Gastrocnemius medialis (tissue), 4 donors: ENCODE measurements around the gene CDKN2B-AS1. TPM values are rescaled to one million over a fixed set of nuclear protein-coding genes. Genes with fewer than 3 reads are reported as not detected.

Source experiments
- ATAC-seq, 2 donors: fragments of 150-250 bp; one replicate each; pipeline ENCODE4 v1.9.1; 2016
- DNase-seq, 2 donors: peaks; one replicate each; pipeline ENCODE4 v3.0.0-alpha.2; 2019
- H3K27ac ChIP-seq, 4 donors: fragments of 200-600 bp; sonication (generic); 1 replicate in 1 of 4; 2 replicates in 3 of 4; pipeline ENCODE4 v1.5.1; 2016 to 2018; ENCODE audit warnings: mild to moderate bottlenecking in 2 of 4, moderate library complexity in 1 of 4
- H3K27me3 ChIP-seq, 3 donors: fragments of 200-600 bp; sonication (generic) in 2 of 3; 1 replicate in 1 of 3; 2 replicates in 2 of 3; pipeline versions ENCODE4 v1.5.1 to v1.6.0; 2016 to 2019; ENCODE audit warnings: mild to moderate bottlenecking in 1 of 3, moderate library complexity in 1 of 3
- H3K36me3 ChIP-seq, 2 donors: fragments of 200-600 bp; sonication (generic) in 1 of 2; one replicate each; pipeline ENCODE4 v1.5.1; 2017 to 2018
- H3K4me1 ChIP-seq, 2 donors: fragments of 200-600 bp; sonication (generic) in 1 of 2; one replicate each; pipeline ENCODE4 v1.5.1; 2016 to 2017; ENCODE audit warnings: mild to moderate bottlenecking in 2 of 2
- H3K4me3 ChIP-seq, 4 donors: fragments of 200-600 bp; sonication (generic) in 3 of 4; 1 replicate in 1 of 4; 2 replicates in 3 of 4; pipeline ENCODE4 v1.5.1; 2016 to 2019; ENCODE audit warnings: mild to moderate bottlenecking in 2 of 4
- H3K9me3 ChIP-seq, 3 donors: fragments of 200-600 bp; sonication (generic) in 2 of 3; 1 replicate in 1 of 3; 2 replicates in 2 of 3; pipeline ENCODE4 v1.5.1; 2016 to 2019
- POLR2A ChIP-seq, 2 donors: fragments of 450-650 bp; IDR thresholded peaks; one replicate each; pipeline ENCODE4 v1.6.1; 2017; ENCODE audit warnings: antibody characterized with exemption in 2 of 2, mild to moderate bottlenecking in 2 of 2, moderate library complexity in 2 of 2
- in situ Hi-C, 4 donors: fragments of 200-750 bp; cut with MboI; loops; one replicate each; pipeline versions ENCODE4 v1.15.0 to v1.8.0; 2017; ENCODE audit warnings: low sequenced_read_pairs in 4 of 4
- intact Hi-C: fragments of 100-400 bp; cut with DNase I; formaldehyde crosslinking; loops from one replicate; pipeline ENCODE4 v1.15.1; 2023; ENCODE audit warnings: low total_unique reads
- total RNA-seq, 4 donors: library from RNA; depleted of rRNA; stranded (reverse); fragments of >200 nt; gene quantifications; one replicate each; pipeline versions ENCODE4 v1.1.0 to v1.2.3, GENCODE V29; 2016
- TF ChIP-seq, protein P1 (sequence below), 5 experiments: fragments of 450-650 bp in 3 of 5; fragments of 200-600 bp in 2 of 5; sonication (generic) in 2 of 5; IDR thresholded peaks in 4 of 5; conservative IDR thresholded peaks in 1 of 5; 1 replicate in 4 of 5; 2 replicates in 1 of 5; pipeline ENCODE4 v1.5.1; 2016 to 2019; ENCODE audit warnings: antibody characterized with exemption in 5 of 5, mild to moderate bottlenecking in 3 of 5, moderate library complexity in 3 of 5

Gene CDKN2B-AS1
- total RNA-seq, 4 donors from 2014 or later: 0.46 TPM; not detected in 3

DNA sequence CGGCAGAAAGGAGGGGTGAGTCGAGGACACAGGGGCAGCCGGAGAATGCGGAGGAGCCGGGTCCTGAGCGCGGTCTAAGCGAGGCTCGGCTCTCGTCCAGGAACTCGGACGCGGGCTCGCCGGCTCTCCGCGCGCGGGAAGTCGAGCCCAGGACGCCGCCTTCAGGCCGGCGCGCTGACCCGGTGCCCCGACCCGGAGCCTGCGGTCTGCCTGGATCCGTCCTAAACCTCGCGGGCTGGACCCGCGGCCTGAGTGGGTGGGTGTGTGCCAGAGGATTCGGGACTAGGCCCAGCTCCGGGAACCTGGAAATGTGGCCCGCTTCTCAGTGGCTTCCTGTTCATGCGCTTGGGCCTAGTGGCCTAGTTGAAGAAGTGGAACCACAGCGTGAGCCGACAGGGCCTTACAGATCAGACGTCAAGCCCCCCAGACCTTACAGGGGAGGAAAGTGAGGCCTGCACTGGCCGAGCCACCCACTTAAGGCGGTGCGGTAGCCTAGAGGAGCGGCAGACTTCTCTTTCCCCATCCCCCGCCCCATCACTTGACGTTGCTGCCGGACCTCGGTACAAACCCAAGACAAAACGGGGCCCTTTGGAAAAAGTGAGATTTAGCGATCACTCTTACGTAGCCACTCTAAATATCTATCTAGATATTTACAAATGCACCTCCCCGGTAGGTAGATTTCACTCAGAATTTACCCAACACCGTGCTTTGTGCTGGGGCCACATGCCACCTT, 1.2 kb downstream of the CDKN2B-AS1 start:
- Histone ChIP-seq H3K4me3 (peak overlapping the region; percentile 76 to 95 (median 82)), H3K9me3 (no peaks in the 10 kb centered on the region), H3K36me3 (no peaks in the 10 kb centered on the region), H3K4me1 (peaks cover 4 to 5% of the 10 kb centered on the region in 2 donors), H3K27me3 (peaks cover 4 to 24% (median 24%) of the 10 kb centered on the region in 3 donors), H3K27ac (peak overlapping the region in 3 of 4 donors; percentile 49 to 60 (median 51))
- intact Hi-C loops: loop anchor here (2.0 kb wide), 1 partner anchor 13 kb away; the partner anchor contains the start of gene CDKN2B
- no peak for TF ChIP-seq POLR2A (IDR thresholded peaks at IDR 0.05)
- TF ChIP-seq, protein P1, sequence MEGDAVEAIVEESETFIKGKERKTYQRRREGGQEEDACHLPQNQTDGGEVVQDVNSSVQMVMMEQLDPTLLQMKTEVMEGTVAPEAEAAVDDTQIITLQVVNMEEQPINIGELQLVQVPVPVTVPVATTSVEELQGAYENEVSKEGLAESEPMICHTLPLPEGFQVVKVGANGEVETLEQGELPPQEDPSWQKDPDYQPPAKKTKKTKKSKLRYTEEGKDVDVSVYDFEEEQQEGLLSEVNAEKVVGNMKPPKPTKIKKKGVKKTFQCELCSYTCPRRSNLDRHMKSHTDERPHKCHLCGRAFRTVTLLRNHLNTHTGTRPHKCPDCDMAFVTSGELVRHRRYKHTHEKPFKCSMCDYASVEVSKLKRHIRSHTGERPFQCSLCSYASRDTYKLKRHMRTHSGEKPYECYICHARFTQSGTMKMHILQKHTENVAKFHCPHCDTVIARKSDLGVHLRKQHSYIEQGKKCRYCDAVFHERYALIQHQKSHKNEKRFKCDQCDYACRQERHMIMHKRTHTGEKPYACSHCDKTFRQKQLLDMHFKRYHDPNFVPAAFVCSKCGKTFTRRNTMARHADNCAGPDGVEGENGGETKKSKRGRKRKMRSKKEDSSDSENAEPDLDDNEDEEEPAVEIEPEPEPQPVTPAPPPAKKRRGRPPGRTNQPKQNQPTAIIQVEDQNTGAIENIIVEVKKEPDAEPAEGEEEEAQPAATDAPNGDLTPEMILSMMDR (IDR thresholded peaks at IDR 0.05 in 4 of 5, conservative IDR thresholded peaks at IDR 0.05 in 1 of 5): peak in 1 of 5 experiments; percentile 16
- in situ Hi-C loops: loop anchor here in 2 of 4 donors (25.0 kb wide), 1 partner anchor 659 kb away; the partner anchor contains the start of gene KLHL9 (in 2 of the 2)
- ATAC-seq (peak; percentile 40 to 57), DNase-seq (no peak)

DNA sequence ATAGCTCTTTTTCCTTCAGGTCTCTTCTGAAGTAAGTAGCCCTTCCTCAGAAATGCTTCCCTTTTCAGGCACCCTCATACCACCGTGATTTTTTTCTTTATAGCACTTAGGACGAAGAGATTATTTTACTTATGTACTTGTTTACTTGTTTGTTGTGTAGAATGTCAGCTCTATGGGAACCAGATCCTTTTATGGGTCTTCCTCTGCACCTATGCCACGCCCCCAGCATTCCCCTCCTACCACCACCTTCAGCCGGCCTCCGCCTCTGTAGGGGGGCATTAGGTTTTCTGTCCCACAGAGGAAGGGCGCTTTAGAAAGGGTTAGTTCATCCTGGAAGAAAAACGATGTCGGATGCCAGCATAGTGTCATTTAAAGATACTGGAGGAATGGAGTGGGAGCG, 1.8 kb downstream of the CDKN2B-AS1 start:
- H3K27ac ChIP-seq: no peak overlapping the region
- in situ Hi-C loops: loop anchor here in 2 of 4 donors (25.0 kb wide), 1 partner anchor 659 kb away; the partner anchor contains the start of gene KLHL9 (in 2 of the 2)
- DNase-seq: no peak
- no peaks in the 10 kb centered on the region for H3K9me3 ChIP-seq
- intact Hi-C loops: no loop called here
- peaks cover 4 to 5% of the 10 kb centered on the region in 2 donors for H3K4me1 ChIP-seq
- H3K4me3 ChIP-seq: no peak overlapping the region
- H3K36me3 ChIP-seq: no peaks in the 10 kb centered on the region
- peaks cover 4 to 19% (median 18%) of the 10 kb centered on the region in 3 donors for H3K27me3 ChIP-seq
- TF ChIP-seq, protein P1 (IDR thresholded peaks at IDR 0.05 in 4 of 5, conservative IDR thresholded peaks at IDR 0.05 in 1 of 5): no peak
- TF ChIP-seq POLR2A (IDR thresholded peaks at IDR 0.05): no peak
- no peak for ATAC-seq

DNA sequence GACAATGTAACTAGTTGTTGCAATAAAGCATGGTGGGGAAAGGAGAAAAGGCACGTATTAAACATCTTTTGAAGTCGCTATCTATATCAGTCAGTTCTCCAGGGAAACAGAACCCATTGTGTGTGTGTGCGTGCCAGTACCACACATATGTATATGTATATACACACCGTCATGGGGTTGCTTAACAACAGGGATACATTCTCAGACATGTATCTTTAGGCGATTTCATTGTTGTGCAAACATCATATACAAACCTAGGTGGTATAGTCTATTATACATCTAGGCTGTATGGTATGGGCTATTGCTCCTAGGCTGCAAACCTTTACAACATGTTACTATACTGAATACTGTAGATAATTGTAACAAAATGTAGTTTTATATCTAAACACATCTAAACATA, 2.3 kb downstream of the CDKN2B-AS1 start:
- H3K4me3 ChIP-seq: no peak overlapping the region
- no peaks in the 10 kb centered on the region for H3K36me3 ChIP-seq
- TF ChIP-seq POLR2A (IDR thresholded peaks at IDR 0.05): no peak
- TF ChIP-seq, protein P1 (IDR thresholded peaks at IDR 0.05 in 4 of 5, conservative IDR thresholded peaks at IDR 0.05 in 1 of 5): no peak
- intact Hi-C loops (no loop called here), in situ Hi-C loops (loop anchor here in 2 of 4 donors (25.0 kb wide), 1 partner anchor 660 kb away; the partner anchor contains the start of gene KLHL9 (in 2 of the 2))
- H3K27me3 ChIP-seq: peaks cover 4 to 17% (median 14%) of the 10 kb centered on the region in 3 donors
- H3K4me1 ChIP-seq: peaks cover 4 to 5% of the 10 kb centered on the region in 2 donors
- H3K9me3 ChIP-seq: no peaks in the 10 kb centered on the region
- DNase-seq (no peak), ATAC-seq (no peak)
- H3K27ac ChIP-seq: no peak overlapping the region

- no peak for TF ChIP-seq POLR2A (IDR thresholded peaks at IDR 0.05)
- TF ChIP-seq, protein P1 (IDR thresholded peaks at IDR 0.05 in 4 of 5, conservative IDR thresholded peaks at IDR 0.05 in 1 of 5): no peak
- no peak overlapping the region for H3K27ac ChIP-seq
- DNase-seq (no peak), ATAC-seq (no peak)
- H3K4me1 ChIP-seq: peaks cover 4 to 5% of the 10 kb centered on the region in 2 donors
- in situ Hi-C loops (loop anchor here in 2 of 4 donors (25.0 kb wide), 1 partner anchor 660 kb away; the partner anchor contains the start of gene KLHL9 (in 2 of the 2)), intact Hi-C loops (no loop called here)
- H3K9me3 ChIP-seq: no peaks in the 10 kb centered on the region
- no peak overlapping the region for H3K4me3 ChIP-seq
- H3K36me3 ChIP-seq: no peaks in the 10 kb centered on the region
- H3K27me3 ChIP-seq: peaks cover 4 to 17% (median 10%) of the 10 kb centered on the region in 3 donors
These were observed 2.9 kb downstream of the CDKN2B-AS1 start for GRCh38 chr9:21997480-21997879.
